Endothelial cell (in vitro differentiated cells): ENCODE data around the gene CD4. TPM values are rescaled to one million over a fixed set of nuclear protein-coding genes. Genes with fewer than 3 reads are reported as not detected.

Source experiments
- DNase-seq: peaks from one replicate; pipeline ENCODE4 v3.0.0; 2021; ENCODE audit warnings: low spot score
- H3K27ac Mint-ChIP-seq: one replicate; pipeline ENCODE4 v1.8.0; 2021; ENCODE audit warnings: mixed read lengths, inconsistent platforms; ENCODE audit not compliant: unreplicated experiment
- H3K27me3 Mint-ChIP-seq: one replicate; pipeline ENCODE4 v1.8.0; 2021; ENCODE audit warnings: mild to moderate bottlenecking, moderate library complexity, mixed read lengths, inconsistent platforms; ENCODE audit not compliant: unreplicated experiment
- H3K36me3 Mint-ChIP-seq: one replicate; pipeline ENCODE4 v1.8.0; 2021; ENCODE audit warnings: mild to moderate bottlenecking, low read depth, mixed read lengths, inconsistent platforms; ENCODE audit not compliant: unreplicated experiment
- H3K4me1 Mint-ChIP-seq: one replicate; pipeline ENCODE4 v1.8.0; 2021; ENCODE audit warnings: mild to moderate bottlenecking, mixed read lengths, inconsistent platforms; ENCODE audit not compliant: unreplicated experiment
- H3K4me3 Mint-ChIP-seq: one replicate; pipeline ENCODE4 v1.8.0; 2021; ENCODE audit warnings: mild to moderate bottlenecking, mixed read lengths, inconsistent platforms; ENCODE audit not compliant: unreplicated experiment
- H3K9me3 Mint-ChIP-seq: one replicate; pipeline ENCODE4 v1.8.0; 2021; ENCODE audit warnings: mixed read lengths, inconsistent platforms; ENCODE audit not compliant: unreplicated experiment
- total RNA-seq: library from RNA; stranded (reverse); fragmentation: NEBNext Ultra II Directional; extraction: Animal tissue kit (Norgen Biotek cat#: 25700); gene quantifications from one replicate; pipeline ENCODE4 v1.2.1, GENCODE V29; 2021; ENCODE audit not compliant: unreplicated experiment
- TF ChIP-seq, protein P1 (sequence below): fragments of 200-600 bp; sonication (generic); IDR thresholded peaks from one replicate; pipeline ENCODE4 v1.5.0; 2021; ENCODE audit warnings: antibody characterized with exemption; ENCODE audit not compliant: unreplicated experiment

Gene CD4
- total RNA-seq, 1 donor from 2014 or later: 4.7 TPM

- Mint-ChIP-seq H3K4me1 (peaks cover 6% of the 10 kb centered on the region), H3K4me3 (peak overlapping the region; percentile 52), H3K36me3 (peaks cover 32% of the 10 kb centered on the region), H3K27ac (no peak overlapping the region), H3K9me3 (no peaks in the 10 kb centered on the region), H3K27me3 (peaks cover 14% of the 10 kb centered on the region)
- no peak for DNase-seq
- TF ChIP-seq, protein P1, sequence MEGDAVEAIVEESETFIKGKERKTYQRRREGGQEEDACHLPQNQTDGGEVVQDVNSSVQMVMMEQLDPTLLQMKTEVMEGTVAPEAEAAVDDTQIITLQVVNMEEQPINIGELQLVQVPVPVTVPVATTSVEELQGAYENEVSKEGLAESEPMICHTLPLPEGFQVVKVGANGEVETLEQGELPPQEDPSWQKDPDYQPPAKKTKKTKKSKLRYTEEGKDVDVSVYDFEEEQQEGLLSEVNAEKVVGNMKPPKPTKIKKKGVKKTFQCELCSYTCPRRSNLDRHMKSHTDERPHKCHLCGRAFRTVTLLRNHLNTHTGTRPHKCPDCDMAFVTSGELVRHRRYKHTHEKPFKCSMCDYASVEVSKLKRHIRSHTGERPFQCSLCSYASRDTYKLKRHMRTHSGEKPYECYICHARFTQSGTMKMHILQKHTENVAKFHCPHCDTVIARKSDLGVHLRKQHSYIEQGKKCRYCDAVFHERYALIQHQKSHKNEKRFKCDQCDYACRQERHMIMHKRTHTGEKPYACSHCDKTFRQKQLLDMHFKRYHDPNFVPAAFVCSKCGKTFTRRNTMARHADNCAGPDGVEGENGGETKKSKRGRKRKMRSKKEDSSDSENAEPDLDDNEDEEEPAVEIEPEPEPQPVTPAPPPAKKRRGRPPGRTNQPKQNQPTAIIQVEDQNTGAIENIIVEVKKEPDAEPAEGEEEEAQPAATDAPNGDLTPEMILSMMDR: no peak
Measured at GRCh38 chr12:6834254-6834653, 44.9 kb downstream of the CD4 start.

DNA sequence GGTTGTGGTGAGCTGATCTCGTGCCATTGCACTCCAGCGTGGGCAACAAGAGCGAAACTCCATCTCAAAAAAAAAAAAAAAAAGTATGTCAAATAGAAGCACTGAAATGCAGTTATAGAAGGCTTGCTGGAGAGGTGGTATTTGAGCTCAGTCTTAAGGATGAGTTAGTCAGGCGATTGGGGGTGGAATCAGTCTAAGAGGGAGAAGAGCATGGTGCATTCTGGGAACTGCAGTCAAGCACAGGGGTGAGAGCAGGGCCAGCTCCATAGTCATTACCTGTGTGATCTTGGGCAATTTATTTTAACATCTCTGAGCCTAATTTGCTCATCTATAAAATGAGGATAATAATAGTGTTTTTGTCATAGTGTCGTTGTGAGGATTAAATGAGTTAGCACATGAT is 45.5 kb downstream of the CD4 start:
- H3K27ac Mint-ChIP-seq: no peak overlapping the region
- H3K9me3 Mint-ChIP-seq: no peaks in the 10 kb centered on the region
- TF ChIP-seq, protein P1: no peak
- peaks cover 32% of the 10 kb centered on the region for H3K36me3 Mint-ChIP-seq
- no peak overlapping the region for H3K4me3 Mint-ChIP-seq
- peaks cover 12% of the 10 kb centered on the region for H3K27me3 Mint-ChIP-seq
- H3K4me1 Mint-ChIP-seq: peaks cover 4% of the 10 kb centered on the region
- no peak for DNase-seq

- Mint-ChIP-seq H3K36me3 (peaks cover 24% of the 10 kb centered on the region), H3K27ac (no peak overlapping the region), H3K27me3 (peaks cover 7% of the 10 kb centered on the region), H3K4me3 (no peak overlapping the region), H3K4me1 (no peaks in the 10 kb centered on the region), H3K9me3 (no peaks in the 10 kb centered on the region)
- DNase-seq: no peak
- TF ChIP-seq, protein P1: no peak
Measured at GRCh38 chr12:6836851-6837250, 47.5 kb downstream of the CD4 start.

DNA sequence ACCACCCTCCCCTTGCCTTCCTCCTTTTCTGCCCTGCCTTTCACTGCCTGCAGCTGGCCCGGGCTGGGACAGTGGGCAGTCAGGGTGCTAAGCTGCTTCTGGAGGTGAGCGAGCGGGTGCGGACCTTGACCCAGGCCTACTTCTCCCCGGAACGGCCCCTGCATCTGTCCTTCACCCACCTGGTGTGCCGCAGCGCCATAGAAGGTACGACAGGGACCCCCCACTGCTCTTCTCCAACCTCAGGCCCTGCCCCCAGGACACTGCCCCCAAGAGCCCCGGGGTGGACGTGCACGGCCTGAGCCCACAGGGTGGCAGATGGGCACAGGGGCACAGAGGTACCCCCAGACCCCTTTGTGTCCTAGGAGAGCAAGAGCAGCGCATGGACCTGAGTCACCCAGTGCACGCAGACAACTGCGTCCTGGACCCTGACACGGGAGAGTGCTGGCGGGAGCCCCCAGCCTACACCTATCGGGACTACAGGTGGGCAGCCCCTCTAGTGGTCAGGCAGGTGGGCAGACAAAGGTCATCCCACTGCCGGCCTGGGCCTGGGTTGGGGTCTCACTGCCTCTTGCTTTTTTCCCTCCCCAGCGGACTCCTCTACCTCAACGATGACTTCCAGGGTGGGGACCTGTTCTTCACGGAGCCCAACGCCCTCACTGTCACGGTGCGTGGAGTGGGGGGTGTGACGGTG is 48.2 kb downstream of the CD4 start:
- TF ChIP-seq, protein P1: no peak
- H3K27ac Mint-ChIP-seq: no peak overlapping the region
- DNase-seq: no peak
- no peaks in the 10 kb centered on the region for H3K4me1 Mint-ChIP-seq
- no peaks in the 10 kb centered on the region for H3K9me3 Mint-ChIP-seq
- H3K4me3 Mint-ChIP-seq: no peak overlapping the region
- peaks cover 22% of the 10 kb centered on the region for H3K36me3 Mint-ChIP-seq
- H3K27me3 Mint-ChIP-seq: peaks cover 7% of the 10 kb centered on the region

DNA sequence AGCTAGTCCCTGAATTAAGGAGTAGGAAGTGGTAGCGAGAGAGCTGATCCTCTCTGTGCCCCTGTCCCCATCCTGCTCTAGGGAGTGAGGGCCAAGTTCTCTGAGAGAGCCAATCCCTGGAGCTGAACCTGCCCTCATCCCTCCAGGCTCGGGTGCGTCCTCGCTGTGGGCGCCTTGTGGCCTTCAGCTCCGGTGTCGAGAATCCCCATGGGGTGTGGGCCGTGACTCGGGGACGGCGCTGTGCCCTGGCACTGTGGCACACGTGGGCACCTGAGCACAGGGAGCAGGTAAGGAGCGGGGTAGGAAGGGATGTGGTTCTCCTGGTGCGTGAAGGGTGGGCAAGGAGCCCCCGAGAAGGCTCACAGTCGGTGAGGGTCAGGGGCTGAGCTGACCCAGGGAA is 49.5 kb downstream of the CD4 start:
- peaks cover 7% of the 10 kb centered on the region for H3K27me3 Mint-ChIP-seq
- TF ChIP-seq, protein P1: no peak
- no peaks in the 10 kb centered on the region for H3K4me1 Mint-ChIP-seq
- H3K27ac Mint-ChIP-seq: no peak overlapping the region
- H3K4me3 Mint-ChIP-seq: no peak overlapping the region
- DNase-seq: no peak
- no peaks in the 10 kb centered on the region for H3K9me3 Mint-ChIP-seq
- H3K36me3 Mint-ChIP-seq: peaks cover 25% of the 10 kb centered on the region
